IPS-NIHi11 (cell line): ENCODE results near the gene OGFR.

Experiments
- DNase-seq: peaks from one replicate; pipeline ENCODE4 v3.0.0; 2012; ENCODE audit warnings: mixed read lengths, low spot score

Gene OGFR

DNA sequence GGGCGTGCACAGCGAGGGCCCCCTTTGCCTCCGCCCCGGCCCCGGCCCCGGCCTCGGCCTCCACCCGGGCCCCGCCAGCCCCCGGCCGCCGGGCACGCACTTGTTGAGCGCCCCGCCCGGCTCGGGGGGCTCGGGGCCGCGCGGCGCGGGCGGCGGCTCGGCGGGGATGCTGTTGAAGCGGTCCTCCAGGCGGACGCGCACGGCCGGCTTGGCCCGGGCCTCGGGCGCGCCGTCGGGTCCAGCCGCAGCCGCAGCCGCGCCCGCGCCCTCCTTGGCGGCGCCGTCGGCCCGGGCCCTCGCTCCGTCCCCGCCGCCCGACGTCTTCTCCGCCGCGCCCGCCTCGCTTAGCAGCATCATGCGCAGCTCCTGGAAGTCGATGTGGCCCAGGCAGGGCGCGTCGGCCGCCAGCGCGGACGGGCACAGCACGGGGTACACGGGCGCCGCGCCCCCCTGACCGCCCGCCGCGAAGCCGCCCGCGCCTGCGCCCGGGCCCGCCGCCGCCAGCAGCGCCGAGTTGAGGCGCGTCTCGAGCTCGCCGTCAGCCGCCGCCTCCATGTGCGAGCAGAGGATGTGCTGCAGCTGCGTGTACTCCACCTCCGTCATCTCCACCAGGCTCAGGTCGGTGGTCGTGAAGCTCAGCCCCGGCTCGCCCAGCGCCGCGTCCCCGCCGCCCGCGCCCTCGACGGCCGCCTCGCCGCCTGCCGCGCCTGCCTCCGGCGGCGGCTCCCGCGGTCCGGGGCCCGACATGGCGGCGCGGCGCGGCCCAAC is 56.5 kb downstream of the OGFR start:
- peak; percentile 49 for DNase-seq

DNA sequence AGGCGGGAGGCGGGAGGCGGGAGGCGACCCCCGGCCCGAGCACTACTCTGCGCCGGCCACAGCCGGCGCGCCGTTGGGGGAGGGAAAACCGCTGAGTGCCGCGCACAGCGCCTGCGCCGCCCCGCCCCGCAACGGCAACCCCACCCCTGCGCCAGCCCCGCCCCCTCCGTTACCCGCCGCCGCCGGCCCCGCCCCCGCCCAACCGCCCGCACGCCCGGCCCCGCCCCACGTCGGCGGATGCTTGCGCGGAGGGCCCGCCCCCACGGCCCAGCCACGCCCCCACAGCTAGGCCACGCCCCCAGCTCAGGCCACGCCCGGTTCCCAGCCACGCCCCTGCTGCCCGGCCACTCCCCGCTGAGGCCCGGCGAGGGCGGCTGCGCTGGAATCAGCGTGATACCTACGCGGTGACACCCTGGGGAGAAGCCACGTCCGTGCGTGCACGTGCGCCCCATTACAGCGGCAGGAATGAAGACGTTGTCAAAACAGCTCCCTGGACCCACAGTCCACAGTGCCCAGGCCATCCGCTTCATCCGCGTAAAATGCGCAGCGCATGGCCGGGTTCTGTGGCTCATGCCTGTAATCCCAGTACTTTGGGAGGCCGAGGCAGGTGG is 57.2 kb downstream of the OGFR start, which contains the start of gene TCFL5:
TCFL5 (minus strand) TSS at position 97 of the 611 bp plus-strand sequence. CDS start 152 bp downstream, outside the sequence.
- DNase-seq, result peak; percentile 91
